ENCODE measurements around the gene RPL13. TPM values are rescaled to one million over a fixed set of nuclear protein-coding genes. Genes with fewer than 3 reads are reported as not detected.

Gene RPL13
- total and polyA plus RNA-seq, 2 of the 8 experiments (the other 6 are each of a cell fraction or from before 2014, with no cell fraction given): 2,162 to 7,384 TPM

DNA sequence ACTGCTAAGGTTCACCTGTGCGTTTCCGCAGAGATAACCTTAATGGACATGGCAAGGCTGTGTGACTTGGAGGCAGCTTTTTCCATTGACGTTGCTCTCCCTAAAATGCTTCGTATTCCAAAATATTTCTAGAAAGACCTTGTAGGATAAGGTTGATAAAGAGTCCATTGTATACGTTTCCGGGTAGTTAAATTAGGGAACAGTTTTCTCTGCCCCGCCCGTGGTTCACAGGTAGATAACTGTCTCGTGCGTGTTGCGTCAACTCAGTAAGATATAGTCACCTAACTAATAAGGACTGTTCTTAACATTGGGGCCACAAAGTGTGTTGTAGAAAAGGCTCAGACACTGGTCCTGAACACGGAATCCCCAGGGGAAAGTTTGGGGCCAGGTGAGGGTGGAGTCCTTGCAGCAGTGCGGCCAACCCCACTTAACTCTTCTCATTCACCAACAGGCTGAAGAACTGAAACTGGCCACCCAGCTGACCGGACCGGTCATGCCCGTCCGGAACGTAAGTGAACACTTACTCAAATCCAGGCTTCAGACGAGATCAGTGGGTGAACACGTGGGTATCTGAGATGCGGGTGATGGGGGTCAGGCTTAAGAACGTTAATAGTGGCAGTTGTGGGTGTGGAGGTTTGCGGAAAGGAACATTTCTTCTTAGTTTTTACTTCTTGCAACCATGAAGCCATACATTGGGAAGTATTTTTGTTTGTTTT lies 1.6 kb downstream of the RPL13 start:
- no peak overlapping the region for H2BK12ac ChIP-seq (ENCODE audit: low read depth, low read length)
- H3K27me3 ChIP-seq (replicated peaks in 1 of 4; ENCODE audit: control insufficient read depth in 3 of 4, extremely low read depth in 1 of 4, insufficient read depth in 3 of 4, low read length in 3 of 4): no peaks in the 10 kb centered on the region
- no peak overlapping the region for H3K14ac ChIP-seq (ENCODE audit: insufficient read length)
- H3K56ac ChIP-seq (replicated peaks; ENCODE audit: insufficient read length, low read depth, low read length): no peak overlapping the region
- H2BK15ac ChIP-seq (ENCODE audit: low read length): no peak overlapping the region
- H3K27ac ChIP-seq (ENCODE audit: low read depth, low read length): no peak overlapping the region
- POLR2A ChIA-PET (ENCODE audit: partially characterized antibody): interaction anchor here (0.7 to 5.5 kb wide), 20 partner anchors 7 to 273 kb away, joined by 3 to 63 read pairs (median 4); partner anchors contain the start of genes CPNE7 and SPG7
- H3K9ac ChIP-seq (replicated peaks in 1 of 4; ENCODE audit: extremely low read depth in 1 of 4, low read depth in 3 of 4, low read length in 3 of 4): peak overlapping the region; percentile 68 to 96 (median 92)
- H3K4me2 ChIP-seq (ENCODE audit: insufficient read depth in 1 of 2, low read depth in 2 of 2, low read length in 2 of 2): peak overlapping the region; percentile 91
- H3K4ac ChIP-seq (replicated peaks; ENCODE audit: insufficient read length, low read depth, low read length): no peak overlapping the region
- H4K5ac ChIP-seq (ENCODE audit: insufficient read length, low read depth, low read length): no peak overlapping the region
- H4K91ac ChIP-seq (replicated peaks; ENCODE audit: insufficient read length, low read length): no peak overlapping the region
- no peak overlapping the region for H2AFZ ChIP-seq (ENCODE audit: low read length)
- peaks cover 26 to 28% of the 10 kb centered on the region in 2 experiments for H4K20me1 ChIP-seq (replicated peaks in 1 of 2; ENCODE audit: control insufficient read depth in 1 of 2, insufficient read depth in 2 of 2, low read length in 2 of 2)
- H2BK20ac ChIP-seq (ENCODE audit: low read length): no peak overlapping the region
- H3K23me2 ChIP-seq (ENCODE audit: low read depth, low read length): peaks cover 18% of the 10 kb centered on the region
- H3K23ac ChIP-seq (ENCODE audit: insufficient read length): no peak overlapping the region
- DNase-seq (ENCODE audit: low read depth in 1 of 2, low spot score in 2 of 2) (no peak), FAIRE-seq (no peak)
- peaks cover 21 to 37% (median 32%) of the 10 kb centered on the region in 4 experiments for H3K36me3 ChIP-seq (ENCODE audit: control insufficient read depth in 2 of 4, insufficient read depth in 4 of 4, low read length in 3 of 4)
- no peak overlapping the region for H3K18ac ChIP-seq (ENCODE audit: extremely low read depth, low read length)
- peak; percentile 55; the same call in 1 of the 2 replicates for TF ChIP-seq POLR2AphosphoS5 (IDR thresholded peaks at IDR 0.05; ENCODE audit: low read depth, low read length)
- TF ChIP-seq TBP (IDR thresholded peaks at IDR 0.05; ENCODE audit: low read depth, low read length): no peak
- CTCF ChIA-PET (ENCODE audit: partially characterized antibody): interaction anchor here (2.8 kb wide), 1 partner anchor 13 kb away, joined by 7 read pairs; no protein-coding TSS in a partner anchor
- H2AK5ac ChIP-seq (ENCODE audit: low read depth, low read length): no peak overlapping the region
- peaks cover 3% of the 10 kb centered on the region for H3K79me1 ChIP-seq (ENCODE audit: low read depth, low read length)
- WGBS, 2 experiments (ENCODE audit: extremely low coverage in 1 of 2, insufficient coverage in 1 of 2, insufficient read length in 1 of 2, insufficient replicate concordance in 2 of 2, low coverage in 1 of 2, low lambda C conversion rate in 2 of 2, missing lambda C conversion rate in 1 of 2): 78% methylated on average over 23 of the region's 23 CpGs; no CpG with 5 or more reads in 1 of the 2 experiments
- peaks cover 5 to 28% (median 8%) of the 10 kb centered on the region in 4 experiments for H3K4me1 ChIP-seq (replicated peaks in 1 of 4; ENCODE audit: control insufficient read depth in 3 of 4, insufficient read depth in 4 of 4, low read length in 3 of 4)
- peak overlapping the region; percentile 52; the same call in 1 of the 2 replicates for H2BK5ac ChIP-seq (ENCODE audit: low read depth, low read length)
- no peak overlapping the region for H4K8ac ChIP-seq (ENCODE audit: extremely low read depth, insufficient read depth, low read length)
- peaks cover 11 to 32% of the 10 kb centered on the region in 2 experiments for H3K79me2 ChIP-seq (ENCODE audit: control insufficient read depth in 1 of 2, insufficient read depth in 2 of 2, low read length in 2 of 2)
- H3K4me3 ChIP-seq (ENCODE audit: extremely low read depth in 1 of 4, insufficient read depth in 2 of 4, low read depth in 3 of 4, low read length in 4 of 4): peak overlapping the region; percentile 69 to 97 (median 82)
- no peak overlapping the region for H2BK120ac ChIP-seq (replicated peaks; ENCODE audit: low read depth, low read length)
- no peaks in the 10 kb centered on the region for H3K9me3 ChIP-seq (ENCODE audit: insufficient read depth in 2 of 2, low read depth in 1 of 2, low read length in 1 of 2)

All from H1 (cell line).